ENCODE results near the gene SEMA7A.

- TF ChIP-seq SAFB2 (IDR thresholded peaks at IDR 0.05; ENCODE audit: borderline replicate concordance, low read depth, low read length, severe bottlenecking) = no peak
- no peak for TF ChIP-seq EZH2 (IDR thresholded peaks at IDR 0.05; ENCODE audit: borderline replicate concordance, low read depth, low read length)
These were observed 59.8 kb downstream of the SEMA7A start for GRCh38 chr15:74373731-74374647.

All from K562 (cell line).